GM23338 (cell line): ENCODE data around the gene LMX1B. TPM values are rescaled to one million over a fixed set of nuclear protein-coding genes. Genes with fewer than 3 reads are reported as not detected.

Experiments used
- ATAC-seq: fragments of 200-7000 bp; cut with Tn5 transposase; 3 replicates; pipeline ENCODE4 v1.9.1; 2020
- DNase-seq: peaks from one replicate; pipeline ENCODE4 v3.0.0-alpha.2; 2015; ENCODE audit warnings: low spot score
- H2AFZ ChIP-seq: fragments of 200-600 bp; sonication (generic); 2 replicates; pipeline ENCODE4 v1.8.0; 2016; ENCODE audit warnings: antibody characterized with exemption, mild to moderate bottlenecking, moderate library complexity
- H3F3A ChIP-seq: fragments of 200-600 bp; sonication (generic); replicated peaks from 2 replicates; pipeline ENCODE4 v1.8.0; 2017; ENCODE audit warnings: antibody characterized with exemption, mixed run types, low read depth
- H3K27ac ChIP-seq: fragments of 200-600 bp; sonication (generic); 2 replicates; pipeline ENCODE4 v1.6.1; 2016; ENCODE audit warnings: low read depth
- H3K27me3 ChIP-seq: fragments of 200-600 bp; sonication (generic); 2 replicates; pipeline ENCODE4 v1.8.0; 2016; ENCODE audit warnings: mild to moderate bottlenecking, mixed run types, moderate library complexity; ENCODE audit not compliant: insufficient read depth
- H3K36me3 ChIP-seq: fragments of 200-600 bp; sonication (generic); 2 replicates; pipeline ENCODE4 v1.8.0; 2016; ENCODE audit warnings: mild to moderate bottlenecking; ENCODE audit not compliant: insufficient read depth
- H3K4me1 ChIP-seq: fragments of 200-600 bp; sonication (generic); 2 replicates; pipeline ENCODE4 v1.8.0; 2016; ENCODE audit warnings: mild to moderate bottlenecking, moderate library complexity; ENCODE audit not compliant: insufficient read depth
- H3K4me2 ChIP-seq: fragments of 200-600 bp; sonication (generic); 2 replicates; pipeline ENCODE4 v1.7.1; 2017; ENCODE audit warnings: mixed run types
- H3K4me3 ChIP-seq: fragments of 200-600 bp; sonication (generic); 2 replicates; pipeline ENCODE4 v1.6.1; 2016; ENCODE audit warnings: mixed run types
- H3K79me2 ChIP-seq: fragments of 200-600 bp; sonication (generic); replicated peaks from 2 replicates; pipeline ENCODE4 v1.8.0; 2017; ENCODE audit warnings: mild to moderate bottlenecking; ENCODE audit not compliant: insufficient read depth
- H3K9me2 ChIP-seq: fragments of 200-600 bp; sonication (generic); 2 replicates; pipeline ENCODE4 v1.8.0; 2017; ENCODE audit not compliant: insufficient read depth
- H4K20me1 ChIP-seq: fragments of 200-600 bp; sonication (generic); replicated peaks from 2 replicates; pipeline ENCODE4 v1.8.0; 2017; ENCODE audit warnings: mild to moderate bottlenecking; ENCODE audit not compliant: insufficient read depth
- H3K27ac Mint-ChIP-seq: 2 replicates; pipeline ENCODE4 v1.8.0; 2020; ENCODE audit warnings: inconsistent platforms, mild to moderate bottlenecking, moderate library complexity, mixed read lengths
- H3K27me3 Mint-ChIP-seq: 3 replicates; pipeline ENCODE4 v1.8.0; 2022; ENCODE audit warnings: low read depth, mild to moderate bottlenecking, moderate library complexity, mixed read lengths, inconsistent platforms; ENCODE audit not compliant: insufficient read depth, poor library complexity
- H3K36me3 Mint-ChIP-seq: 3 replicates; pipeline ENCODE4 v1.8.0; 2021; ENCODE audit warnings: low read depth, mild to moderate bottlenecking, inconsistent platforms, moderate library complexity, mixed read lengths
- H3K4me1 Mint-ChIP-seq: 3 replicates; pipeline ENCODE4 v1.8.0; 2020; ENCODE audit warnings: mild to moderate bottlenecking, inconsistent platforms, mixed read lengths
- H3K4me3 Mint-ChIP-seq: 3 replicates; pipeline ENCODE4 v1.8.0; 2021; ENCODE audit warnings: moderate library complexity, mild to moderate bottlenecking, inconsistent platforms, mixed read lengths
- H3K9me3 Mint-ChIP-seq: 3 replicates; pipeline ENCODE4 v1.8.0; 2020; ENCODE audit warnings: moderate library complexity, mild to moderate bottlenecking, inconsistent platforms, mixed read lengths
- CREB1 ChIP-seq: fragments of 250-450 bp; sonication (Bioruptor Pico); IDR thresholded peaks from 2 replicates; pipeline ENCODE4 v1.5.0; 2020; ENCODE audit warnings: low read depth, mild to moderate bottlenecking, moderate library complexity
- CTCF ChIP-seq, 2 experiments: fragments of 200-600 bp in 1 of 2; sonication (generic) in 1 of 2; conservative IDR thresholded peaks; 2 replicates each; pipeline versions ENCODE4 v1.5.1 to v1.6.1; 2016 to 2017; ENCODE audit warnings: antibody characterized with exemption in 2 of 2, low read depth in 2 of 2, mild to moderate bottlenecking in 2 of 2, moderate library complexity in 1 of 2
- ETS1 ChIP-seq: IDR thresholded peaks from 2 replicates; pipeline ENCODE4 v1.6.1; 2016; ENCODE audit warnings: antibody characterized with exemption
- EZH2 ChIP-seq: fragments of 200-600 bp; sonication (generic); IDR thresholded peaks from one replicate; pipeline ENCODE4 v1.8.0; 2017; ENCODE audit warnings: antibody characterized with exemption, mild to moderate bottlenecking, low read depth; ENCODE audit not compliant: unreplicated experiment
- EZH2phosphoT487 ChIP-seq: fragments of 200-600 bp; sonication (generic); IDR thresholded peaks from one replicate; pipeline ENCODE4 v1.8.1; 2018; ENCODE audit warnings: antibody characterized with exemption; ENCODE audit not compliant: unreplicated experiment
- JUNB ChIP-seq: IDR thresholded peaks from one replicate; pipeline ENCODE4 v1.6.1; 2016; ENCODE audit warnings: antibody characterized with exemption; ENCODE audit not compliant: unreplicated experiment
- NANOG ChIP-seq: IDR thresholded peaks from 2 replicates; pipeline ENCODE4 v1.6.1; 2016; ENCODE audit warnings: antibody characterized with exemption, borderline replicate concordance
- POLR2AphosphoS5 ChIP-seq: IDR thresholded peaks from 2 replicates; pipeline ENCODE4 v1.6.1; 2016; ENCODE audit warnings: antibody characterized with exemption, low read depth
- STAT1 ChIP-seq: IDR thresholded peaks from one replicate; pipeline ENCODE4 v1.6.1; 2016; ENCODE audit warnings: antibody characterized with exemption; ENCODE audit not compliant: unreplicated experiment
- ZNF114 ChIP-seq: fragments of 250-450 bp; sonication (Bioruptor Pico); IDR thresholded peaks from 2 replicates; pipeline ENCODE4 v1.5.0; 2020; ENCODE audit warnings: mild to moderate bottlenecking, moderate library complexity
- ZNF462 ChIP-seq: fragments of 250-450 bp; sonication (Bioruptor Pico); IDR thresholded peaks from 2 replicates; pipeline ENCODE4 v1.5.0; 2020; ENCODE audit warnings: mild to moderate bottlenecking, moderate library complexity
- polyA plus RNA-seq: library from polyadenylated mRNA; unstranded; fragments of >200 nt; fragmentation: Nextera tagmentation; extraction: Ambion mirVana; gene quantifications from 2 replicates; pipeline ENCODE4 v1.2.1, GENCODE V29; 2016
- total RNA-seq: library from RNA; depleted of rRNA; stranded (reverse); fragments of >200 nt; shearing (Covaris generic); gene quantifications from 2 replicates; pipeline ENCODE4 v1.2.3, GENCODE V29; 2014

The LMX1B gene
- total and polyA plus RNA-seq, 2 experiments from 2014 or later = 0.08 to 0.21 TPM

GRCh38 chr9:126692041-126692758 lies 78.5 kb downstream of the LMX1B start (continued):
- TF ChIP-seq ZNF462 = no peak
- no peak for TF ChIP-seq JUNB
- no peak for TF ChIP-seq ZNF114
- TF ChIP-seq POLR2AphosphoS5 = no peak
- no peak for TF ChIP-seq ETS1
- TF ChIP-seq CREB1 (CRISPR knock-in tag) = no peak

GRCh38 chr9:126692759-126693427 lies 79.2 kb downstream of the LMX1B start:
- H3K9me3 Mint-ChIP-seq = no peaks in the 10 kb centered on the region
- Histone ChIP-seq H3K27ac (no peak overlapping the region), H3K27me3 (peaks cover 10% of the 10 kb centered on the region; the same call in 1 of the 2 replicates), H4K20me1 (no peaks in the 10 kb centered on the region), H2AFZ (no peak overlapping the region), H3K4me1 (no peaks in the 10 kb centered on the region; the same call in 1 of the 2 replicates), H3K4me3 (no peak overlapping the region), H3F3A (no peaks in the 10 kb centered on the region), H3K4me2 (no peak overlapping the region), H3K9me2 (no peaks in the 10 kb centered on the region), H3K36me3 (no peaks in the 10 kb centered on the region), H3K79me2 (no peaks in the 10 kb centered on the region)
- H3K27ac Mint-ChIP-seq = no peak overlapping the region
- no peak overlapping the region for H3K4me3 Mint-ChIP-seq
- ATAC-seq (no peak), DNase-seq (no peak)
- peaks cover 18% of the 10 kb centered on the region for H3K4me1 Mint-ChIP-seq
- H3K36me3 Mint-ChIP-seq = no peaks in the 10 kb centered on the region
- peaks cover 27% of the 10 kb centered on the region for H3K27me3 Mint-ChIP-seq
- TF ChIP-seq CREB1 (CRISPR knock-in tag) = no peak
- TF ChIP-seq EZH2phosphoT487 = no peak
- TF ChIP-seq ETS1 = no peak
- no peak for TF ChIP-seq EZH2
- TF ChIP-seq NANOG = no peak
- TF ChIP-seq CTCF (conservative IDR thresholded peaks at IDR 0.05; ENCODE audit: low read depth in 2 of 2) = no peak
- TF ChIP-seq STAT1 = no peak
